ENCODE data around the gene GTPBP6. TPM values are rescaled to one million over a fixed set of nuclear protein-coding genes. Genes with fewer than 3 reads are reported as not detected.

Gene GTPBP6
- total RNA-seq, 1 experiment from 2014 or later, result 41.6 TPM

DNA sequence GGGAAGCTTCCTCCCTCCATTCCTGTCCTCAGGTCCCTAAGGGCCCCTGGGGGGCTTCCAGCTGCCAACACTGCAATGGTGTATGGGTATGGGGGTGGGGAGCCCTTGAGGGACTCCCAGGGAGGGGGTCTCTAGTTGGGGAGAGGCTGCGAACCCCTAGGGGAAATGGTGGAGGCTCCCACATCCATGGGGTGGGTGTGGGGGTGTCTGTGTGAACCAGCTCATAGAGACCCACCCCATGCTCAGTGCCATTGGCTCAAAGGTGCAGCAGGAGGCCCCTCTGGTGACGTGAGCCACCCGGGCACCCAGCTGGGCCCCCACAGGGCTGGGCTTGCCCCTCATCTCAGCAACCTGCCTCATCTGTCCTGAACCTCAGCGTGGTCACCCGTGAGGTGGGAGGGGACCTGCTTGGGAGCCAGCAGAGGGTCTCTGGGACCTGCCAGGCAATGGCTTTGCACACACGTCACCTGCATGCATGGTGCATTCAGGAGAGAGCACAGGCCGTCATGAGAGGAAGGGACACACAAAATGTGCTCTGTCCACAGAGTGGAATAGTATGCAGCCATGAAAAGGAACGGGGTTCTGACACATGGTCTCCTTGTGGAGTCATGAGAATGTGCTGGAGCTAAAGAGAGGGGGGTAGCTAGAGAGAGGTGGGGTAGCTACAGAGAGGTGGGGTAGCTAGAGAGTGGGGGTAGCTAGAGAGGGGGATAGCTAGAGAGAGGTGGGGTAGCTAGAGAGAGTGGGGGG is 60.1 kb downstream of the GTPBP6 start:
- no peaks in the 10 kb centered on the region for H3K79me2 ChIP-seq (ENCODE audit: insufficient read depth, low read length)
- no peak overlapping the region for H3K9ac ChIP-seq (ENCODE audit: low read length)
- ATAC-seq (no peak), DNase-seq (ENCODE audit: low read depth, low spot score) (no peak)
- no peak overlapping the region for H3K27ac ChIP-seq (ENCODE audit: low read depth, low read length)
- no peak overlapping the region for H3K4me3 ChIP-seq (replicated peaks in 1 of 2; ENCODE audit: low read depth in 1 of 2, low read length in 2 of 2)
- RAD21 ChIA-PET (ENCODE audit: low non-redundant PET in 1 of 2, low total read pairs in 2 of 2, uncharacterized antibody in 2 of 2, unreplicated experiment in 2 of 2), result no interaction called here
- H3K9me2 ChIP-seq (ENCODE audit: insufficient read depth), result no peaks in the 10 kb centered on the region
- BruUV-seq (replicated peaks), result no TSS peak
- TF ChIP-seq POLR2AphosphoS5 (IDR thresholded peaks at IDR 0.05; ENCODE audit: low read depth, low read length) (no peak), CTCF (IDR thresholded peaks at IDR 0.05 in 2 of 3, conservative IDR thresholded peaks at IDR 0.05 in 1 of 3; ENCODE audit: borderline replicate concordance in 1 of 3, insufficient read depth in 1 of 3, low read depth in 2 of 3, low read length in 2 of 3) (no peak), ZFX (IDR thresholded peaks at IDR 0.05) (no peak), TCF7L2 (IDR thresholded peaks at IDR 0.05; ENCODE audit: borderline replicate concordance, extremely low read depth, insufficient read depth, insufficient read length) (no peak), EZH2 (IDR thresholded peaks at IDR 0.05) (no peak), ATF3 (IDR thresholded peaks at IDR 0.05) (no peak), JUND (IDR thresholded peaks at IDR 0.05) (no peak), SP1 (IDR thresholded peaks at IDR 0.05; ENCODE audit: low read depth) (no peak), CBX3 (IDR thresholded peaks at IDR 0.05; ENCODE audit: low read depth) (no peak), YY1 (IDR thresholded peaks at IDR 0.05; ENCODE audit: extremely low read depth, insufficient replicate concordance, low read depth, low read length) (no peak), CEBPB (IDR thresholded peaks at IDR 0.05; ENCODE audit: low read depth) (no peak), POLR2A (IDR thresholded peaks at IDR 0.05; ENCODE audit: borderline replicate concordance, extremely low read depth, insufficient read depth, insufficient read length) (no peak), EGR1 (IDR thresholded peaks at IDR 0.05; ENCODE audit: low read depth) (no peak), FOSL1 (IDR thresholded peaks at IDR 0.05; ENCODE audit: low read depth) (no peak), SIN3A (IDR thresholded peaks at IDR 0.05; ENCODE audit: low read depth) (no peak), RAD21 (IDR thresholded peaks at IDR 0.05; ENCODE audit: low read depth) (no peak)
- TF ChIP-seq, protein P1, sequence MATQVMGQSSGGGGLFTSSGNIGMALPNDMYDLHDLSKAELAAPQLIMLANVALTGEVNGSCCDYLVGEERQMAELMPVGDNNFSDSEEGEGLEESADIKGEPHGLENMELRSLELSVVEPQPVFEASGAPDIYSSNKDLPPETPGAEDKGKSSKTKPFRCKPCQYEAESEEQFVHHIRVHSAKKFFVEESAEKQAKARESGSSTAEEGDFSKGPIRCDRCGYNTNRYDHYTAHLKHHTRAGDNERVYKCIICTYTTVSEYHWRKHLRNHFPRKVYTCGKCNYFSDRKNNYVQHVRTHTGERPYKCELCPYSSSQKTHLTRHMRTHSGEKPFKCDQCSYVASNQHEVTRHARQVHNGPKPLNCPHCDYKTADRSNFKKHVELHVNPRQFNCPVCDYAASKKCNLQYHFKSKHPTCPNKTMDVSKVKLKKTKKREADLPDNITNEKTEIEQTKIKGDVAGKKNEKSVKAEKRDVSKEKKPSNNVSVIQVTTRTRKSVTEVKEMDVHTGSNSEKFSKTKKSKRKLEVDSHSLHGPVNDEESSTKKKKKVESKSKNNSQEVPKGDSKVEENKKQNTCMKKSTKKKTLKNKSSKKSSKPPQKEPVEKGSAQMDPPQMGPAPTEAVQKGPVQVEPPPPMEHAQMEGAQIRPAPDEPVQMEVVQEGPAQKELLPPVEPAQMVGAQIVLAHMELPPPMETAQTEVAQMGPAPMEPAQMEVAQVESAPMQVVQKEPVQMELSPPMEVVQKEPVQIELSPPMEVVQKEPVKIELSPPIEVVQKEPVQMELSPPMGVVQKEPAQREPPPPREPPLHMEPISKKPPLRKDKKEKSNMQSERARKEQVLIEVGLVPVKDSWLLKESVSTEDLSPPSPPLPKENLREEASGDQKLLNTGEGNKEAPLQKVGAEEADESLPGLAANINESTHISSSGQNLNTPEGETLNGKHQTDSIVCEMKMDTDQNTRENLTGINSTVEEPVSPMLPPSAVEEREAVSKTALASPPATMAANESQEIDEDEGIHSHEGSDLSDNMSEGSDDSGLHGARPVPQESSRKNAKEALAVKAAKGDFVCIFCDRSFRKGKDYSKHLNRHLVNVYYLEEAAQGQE (IDR thresholded peaks at IDR 0.05; ENCODE audit: low read depth), result no peak
- H4K20me1 ChIP-seq (ENCODE audit: insufficient read depth), result no peaks in the 10 kb centered on the region
- H2AFZ ChIP-seq (ENCODE audit: low read depth, low read length, poor library complexity, severe bottlenecking), result no peak overlapping the region
- H3K9me3 ChIP-seq (ENCODE audit: control insufficient read depth in 1 of 2, insufficient read depth in 1 of 2, low read depth in 1 of 2, low read length in 2 of 2), result no peaks in the 10 kb centered on the region
- H3K4me2 ChIP-seq (ENCODE audit: low read length), result no peak overlapping the region
- POLR2A ChIA-PET, result no interaction called here
- intact Hi-C loops (cut with micrococcal nuclease), result no loop called here
- no peaks in the 10 kb centered on the region for H3K36me3 ChIP-seq (ENCODE audit: control insufficient read depth in 1 of 2, insufficient read depth in 2 of 2, low read length in 2 of 2)
- peaks cover 5 to 25% of the 10 kb centered on the region in 2 experiments; a peak in 3 of 4 replicates for H3K4me1 ChIP-seq (ENCODE audit: control insufficient read depth in 1 of 2, insufficient read depth in 2 of 2, low read length in 2 of 2)
- H3K27me3 ChIP-seq (ENCODE audit: insufficient read depth, low read length), result no peaks in the 10 kb centered on the region
- CTCF ChIA-PET, result no interaction called here

Data from HCT116 (cell line).